Measurements from ENCODE around the gene TCF3. TPM values are rescaled to one million over a fixed set of nuclear protein-coding genes. Genes with fewer than 3 reads are reported as not detected.

Gene TCF3
- total RNA-seq, 5 donors from 2014 or later (not counting 1 experiment from before 2014, with no cell fraction given) = 63.3 to 107 (median 94.6) TPM

DNA sequence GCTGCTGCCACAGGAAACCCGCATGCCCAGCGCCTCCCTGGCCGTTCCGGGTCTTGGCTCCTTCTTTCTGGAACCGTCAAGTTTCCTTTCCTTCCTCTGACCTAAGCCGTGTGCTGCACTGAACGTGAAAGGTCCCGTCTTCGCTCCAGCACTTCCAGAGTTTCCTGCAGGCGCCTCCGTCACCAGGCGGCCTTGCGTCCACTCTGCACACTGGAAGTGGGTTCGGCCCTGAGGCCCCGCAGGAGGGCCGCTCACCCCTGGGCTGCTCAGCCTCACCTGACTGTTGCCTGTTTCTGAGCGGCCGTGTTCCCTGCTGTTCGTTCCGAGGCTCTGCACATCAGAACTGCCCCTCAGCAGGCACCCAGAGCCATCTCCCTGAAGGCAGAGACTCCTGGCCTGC lies 72.0 kb downstream of the TCF3 start:
- 96% methylated on average over 20 of the region's 20 CpGs for WGBS (ENCODE audit: insufficient coverage)
- Histone ChIP-seq H3K27ac (ENCODE audit: low read length) (no peak overlapping the region), H3K27me3 (replicated peaks in 1 of 2; ENCODE audit: control insufficient read depth in 2 of 2, extremely low read depth in 1 of 2, insufficient read depth in 2 of 2, low read length in 1 of 2) (no peaks in the 10 kb centered on the region), H3K36me3 (ENCODE audit: control insufficient read depth in 2 of 2, extremely low read depth in 1 of 2, insufficient read depth in 1 of 2, low read length in 1 of 2) (peaks cover 22 to 52% of the 10 kb centered on the region in 2 donors), H3K4me3 (ENCODE audit: control insufficient read depth in 1 of 2, extremely low read depth in 1 of 2, low read length in 1 of 2) (no peak overlapping the region), H3K4me1 (ENCODE audit: control insufficient read depth in 1 of 2, extremely low read depth in 1 of 2, insufficient read depth in 2 of 2, low read length in 2 of 2) (peaks cover 0 to 2% of the 10 kb centered on the region in 2 experiments), H3K9me3 (no peaks in the 10 kb centered on the region)
- ATAC-seq (replicated peaks in 1 of 4) = no peak
- H3K36me3 Mint-ChIP-seq = peaks cover 11% of the 10 kb centered on the region
- no peaks in the 10 kb centered on the region for H3K27me3 Mint-ChIP-seq
- peaks cover 0 to 9% (median 2%) of the 10 kb centered on the region in 3 donors for H3K4me1 Mint-ChIP-seq
- no peaks in the 10 kb centered on the region for H3K9me3 Mint-ChIP-seq
- CTCF ChIA-PET = no interaction called here
- no peak for DNase-seq
- POLR2A ChIA-PET = no interaction called here
- H3K4me3 Mint-ChIP-seq = no peak overlapping the region
- H3K27ac Mint-ChIP-seq = no peak overlapping the region

DNA sequence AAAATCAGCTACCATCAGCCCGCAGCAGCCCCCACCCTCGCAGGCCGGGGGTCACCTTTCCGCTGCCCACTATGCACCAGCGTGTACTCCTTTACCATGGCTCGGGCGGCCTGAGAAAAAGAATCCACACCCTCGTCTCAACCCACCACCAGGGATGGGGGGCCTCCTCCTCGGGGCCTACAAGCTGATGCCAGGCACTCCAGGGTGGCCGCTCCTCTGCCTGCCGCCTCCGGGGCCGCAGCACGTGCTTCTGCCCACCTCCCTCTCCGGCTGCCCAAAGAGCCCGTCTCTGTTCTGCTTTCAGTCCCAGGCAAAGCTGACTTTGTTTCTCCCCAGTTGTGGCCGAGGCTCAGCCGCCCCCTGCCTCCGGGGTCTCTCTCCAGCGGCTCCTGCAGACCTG lies 73.2 kb downstream of the TCF3 start:
- no peaks in the 10 kb centered on the region for H3K9me3 Mint-ChIP-seq
- no peak overlapping the region for H3K27ac Mint-ChIP-seq
- Histone ChIP-seq H3K4me3 (ENCODE audit: control insufficient read depth in 1 of 2, extremely low read depth in 1 of 2, low read length in 1 of 2) (no peak overlapping the region), H3K27ac (ENCODE audit: low read length) (no peak overlapping the region), H3K27me3 (replicated peaks in 1 of 2; ENCODE audit: control insufficient read depth in 2 of 2, extremely low read depth in 1 of 2, insufficient read depth in 2 of 2, low read length in 1 of 2) (no peaks in the 10 kb centered on the region), H3K4me1 (ENCODE audit: control insufficient read depth in 1 of 2, extremely low read depth in 1 of 2, insufficient read depth in 2 of 2, low read length in 2 of 2) (no peaks in the 10 kb centered on the region), H3K36me3 (ENCODE audit: control insufficient read depth in 2 of 2, extremely low read depth in 1 of 2, insufficient read depth in 1 of 2, low read length in 1 of 2) (peaks cover 22 to 50% of the 10 kb centered on the region in 2 donors), H3K9me3 (no peaks in the 10 kb centered on the region)
- H3K27me3 Mint-ChIP-seq = no peaks in the 10 kb centered on the region
- POLR2A ChIA-PET = no interaction called here
- ATAC-seq (replicated peaks in 1 of 4) (no peak), DNase-seq (no peak)
- H3K36me3 Mint-ChIP-seq = peaks cover 11% of the 10 kb centered on the region
- CTCF ChIA-PET = no interaction called here
- peaks cover 0 to 9% (median 0%) of the 10 kb centered on the region in 3 donors for H3K4me1 Mint-ChIP-seq
- WGBS (ENCODE audit: insufficient coverage) = 95% methylated on average over 17 of the region's 20 CpGs
- no peak overlapping the region for H3K4me3 Mint-ChIP-seq

DNA sequence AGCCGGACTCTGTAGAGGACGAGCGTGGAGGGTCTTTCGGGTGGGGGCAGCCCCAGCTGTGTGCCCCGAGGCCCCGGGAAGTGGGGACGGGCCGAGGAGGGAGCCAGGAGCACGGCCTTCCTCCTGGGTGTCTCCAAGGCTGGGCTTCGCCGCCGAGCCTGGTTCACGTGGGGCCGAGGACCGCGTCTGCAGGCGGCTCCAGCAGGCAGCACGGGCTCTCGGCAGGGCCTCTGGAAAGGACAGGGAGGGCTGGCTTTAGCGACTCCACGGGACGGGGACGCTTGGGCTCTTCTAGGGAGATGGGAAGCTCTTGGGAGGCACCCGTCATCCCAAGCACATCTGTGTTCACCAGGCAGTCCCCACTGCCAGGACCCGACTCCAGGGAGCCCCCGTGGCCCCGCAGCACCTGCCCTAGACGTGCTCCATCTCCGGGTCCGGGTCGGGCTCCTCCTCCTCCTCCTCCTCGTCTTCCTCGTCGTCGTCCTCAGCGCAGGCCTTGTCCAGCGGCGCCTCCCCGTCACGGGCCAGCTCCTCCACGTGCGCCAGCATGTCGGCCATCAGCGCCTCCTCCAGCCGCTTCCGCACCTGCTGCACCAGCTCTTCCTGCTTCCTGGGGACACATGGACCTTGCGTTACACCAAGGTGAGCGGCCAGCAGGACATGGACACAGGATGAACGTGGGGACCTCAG lies 74.3 kb downstream of the TCF3 start:
- CTCF ChIA-PET = no interaction called here
- Mint-ChIP-seq H3K36me3 (peaks cover 11% of the 10 kb centered on the region), H3K4me1 (peaks cover 0 to 9% (median 0%) of the 10 kb centered on the region in 3 donors), H3K9me3 (no peaks in the 10 kb centered on the region), H3K27ac (no peak overlapping the region), H3K27me3 (no peaks in the 10 kb centered on the region), H3K4me3 (no peak overlapping the region)
- H3K27ac ChIP-seq (ENCODE audit: low read length) = no peak overlapping the region
- H3K4me3 ChIP-seq (ENCODE audit: control insufficient read depth in 1 of 2, extremely low read depth in 1 of 2, low read length in 1 of 2) = no peak overlapping the region
- DNase-seq = no peak
- POLR2A ChIA-PET = interaction anchor here in 1 of 2 donors (0.6 kb wide), 1 partner anchor 24 kb away, joined by 3 read pairs; no protein-coding TSS in a partner anchor
- H3K9me3 ChIP-seq = no peaks in the 10 kb centered on the region
- H3K4me1 ChIP-seq (ENCODE audit: control insufficient read depth in 1 of 2, extremely low read depth in 1 of 2, insufficient read depth in 2 of 2, low read length in 2 of 2) = no peaks in the 10 kb centered on the region
- WGBS (ENCODE audit: insufficient coverage) = 96% methylated on average over 46 of the region's 49 CpGs
- no peaks in the 10 kb centered on the region for H3K27me3 ChIP-seq (replicated peaks in 1 of 2; ENCODE audit: control insufficient read depth in 2 of 2, extremely low read depth in 1 of 2, insufficient read depth in 2 of 2, low read length in 1 of 2)
- no peak for ATAC-seq (replicated peaks in 1 of 4)
- peaks cover 19 to 47% of the 10 kb centered on the region in 2 donors for H3K36me3 ChIP-seq (ENCODE audit: control insufficient read depth in 2 of 2, extremely low read depth in 1 of 2, insufficient read depth in 1 of 2, low read length in 1 of 2)

DNA sequence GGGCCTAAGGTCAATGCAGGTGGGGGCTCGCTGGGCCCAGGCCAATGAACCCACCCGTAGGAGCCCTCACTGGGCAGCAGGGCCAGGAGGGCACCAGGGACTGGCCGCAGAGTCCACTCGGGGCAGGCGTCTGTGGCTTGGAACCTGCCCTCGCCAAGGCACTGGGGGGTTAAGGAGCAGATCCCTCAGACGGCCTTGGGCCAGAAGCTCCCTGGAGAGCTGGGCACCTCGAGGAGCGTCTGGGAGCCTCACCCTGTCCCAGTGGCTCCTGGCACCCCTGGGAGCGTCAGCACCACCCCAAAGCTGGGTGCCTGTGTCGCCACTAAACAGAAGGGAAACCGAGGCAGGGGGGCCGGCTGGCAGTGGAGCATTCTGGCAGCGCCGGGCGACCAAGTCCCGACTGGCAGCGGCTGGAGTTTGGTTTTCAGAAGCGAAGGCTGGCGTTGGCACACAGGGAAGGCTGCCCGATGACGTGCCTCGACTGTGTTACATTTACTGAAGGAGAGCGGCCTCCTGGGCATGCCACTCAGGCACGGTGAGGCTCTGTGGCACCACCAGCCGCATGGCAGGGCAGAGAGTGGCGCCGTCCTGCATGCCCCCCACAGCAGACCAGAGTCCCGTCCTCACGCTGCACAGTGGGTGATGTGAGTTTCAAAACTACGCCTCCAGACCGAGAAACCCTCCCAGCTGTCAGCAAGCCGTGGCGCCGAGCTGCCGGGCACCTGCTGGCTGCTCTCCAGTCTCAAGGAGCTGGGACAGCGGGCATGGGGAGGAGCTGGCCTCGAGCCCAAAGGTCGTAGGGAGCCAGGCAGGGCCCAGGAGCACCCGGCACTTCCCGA lies 75.1 kb downstream of the TCF3 start:
- H3K4me1 ChIP-seq (ENCODE audit: control insufficient read depth in 1 of 2, extremely low read depth in 1 of 2, insufficient read depth in 2 of 2, low read length in 2 of 2) = no peaks in the 10 kb centered on the region
- Mint-ChIP-seq H3K27ac (no peak overlapping the region), H3K4me1 (peaks cover 0 to 9% (median 0%) of the 10 kb centered on the region in 3 donors), H3K4me3 (no peak overlapping the region), H3K27me3 (no peaks in the 10 kb centered on the region), H3K36me3 (peaks cover 11% of the 10 kb centered on the region), H3K9me3 (no peaks in the 10 kb centered on the region)
- CTCF ChIA-PET = no interaction called here
- WGBS (ENCODE audit: insufficient coverage) = 92% methylated on average over 41 of the region's 41 CpGs
- peaks cover 19 to 43% of the 10 kb centered on the region in 2 donors for H3K36me3 ChIP-seq (ENCODE audit: control insufficient read depth in 2 of 2, extremely low read depth in 1 of 2, insufficient read depth in 1 of 2, low read length in 1 of 2)
- no peak overlapping the region for H3K27ac ChIP-seq (ENCODE audit: low read length)
- no peak for ATAC-seq (replicated peaks in 1 of 4)
- POLR2A ChIA-PET = no interaction called here
- H3K4me3 ChIP-seq (ENCODE audit: control insufficient read depth in 1 of 2, extremely low read depth in 1 of 2, low read length in 1 of 2) = no peak overlapping the region
- no peak for DNase-seq
- no peaks in the 10 kb centered on the region for H3K9me3 ChIP-seq
- H3K27me3 ChIP-seq (replicated peaks in 1 of 2; ENCODE audit: control insufficient read depth in 2 of 2, extremely low read depth in 1 of 2, insufficient read depth in 2 of 2, low read length in 1 of 2) = peaks cover 0 to under 1% of the 10 kb centered on the region in 2 experiments

DNA sequence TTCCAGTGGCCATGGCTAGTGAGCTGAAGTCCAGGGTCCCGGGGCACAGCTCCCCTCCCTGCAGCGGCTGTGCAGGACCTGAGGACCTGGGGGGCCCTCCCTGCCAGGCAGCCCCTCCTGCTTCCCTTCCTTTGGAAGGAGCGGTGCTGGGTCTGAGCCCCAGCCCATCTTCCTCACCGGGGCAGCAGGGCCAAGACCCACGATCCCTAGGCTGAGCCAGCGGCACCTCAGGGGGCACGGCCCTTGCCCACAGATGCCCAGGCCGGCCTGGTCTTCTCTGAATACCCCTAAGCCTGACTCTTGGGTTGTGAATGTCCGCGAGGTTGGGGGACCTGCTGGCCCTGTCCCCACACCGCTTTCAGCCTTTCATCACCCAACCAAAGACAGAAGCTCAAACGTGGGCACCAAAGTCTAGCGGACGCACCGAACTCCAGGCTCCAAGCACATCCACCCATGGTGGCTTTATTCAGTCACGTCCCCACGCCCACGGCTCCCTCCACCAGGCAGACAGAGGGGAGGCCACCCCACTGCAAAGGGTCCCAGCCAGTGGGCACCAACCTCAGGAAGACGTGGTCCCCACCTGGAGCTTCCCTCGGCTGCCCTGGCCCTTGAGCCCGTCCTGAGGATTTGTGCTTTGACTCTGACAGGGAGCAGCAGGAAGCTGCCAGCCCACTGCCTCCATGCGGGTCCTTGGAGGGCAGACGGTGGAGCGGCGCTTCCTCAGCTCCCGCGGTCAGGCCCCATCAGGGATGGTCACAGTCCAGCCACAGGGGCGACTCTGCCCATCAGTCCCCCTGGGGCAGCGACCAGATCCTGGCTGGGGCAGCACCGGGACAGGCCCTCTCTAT lies 75.9 kb downstream of the TCF3 start:
- peaks cover 0 to 9% (median 0%) of the 10 kb centered on the region in 3 donors for H3K4me1 Mint-ChIP-seq
- H3K27ac Mint-ChIP-seq = no peak overlapping the region
- ChIA-PET CTCF (no interaction called here), POLR2A (no interaction called here)
- H3K4me3 ChIP-seq (ENCODE audit: control insufficient read depth in 1 of 2, extremely low read depth in 1 of 2, low read length in 1 of 2) = no peak overlapping the region
- peaks cover 0 to 3% of the 10 kb centered on the region in 2 experiments for H3K27me3 ChIP-seq (replicated peaks in 1 of 2; ENCODE audit: control insufficient read depth in 2 of 2, extremely low read depth in 1 of 2, insufficient read depth in 2 of 2, low read length in 1 of 2)
- H3K9me3 ChIP-seq = no peaks in the 10 kb centered on the region
- peaks cover 11% of the 10 kb centered on the region for H3K36me3 Mint-ChIP-seq
- ATAC-seq (replicated peaks in 1 of 4) (peak in 1 of 4 experiments; percentile 12), DNase-seq (no peak)
- no peaks in the 10 kb centered on the region for H3K9me3 Mint-ChIP-seq
- no peaks in the 10 kb centered on the region for H3K27me3 Mint-ChIP-seq
- H3K36me3 ChIP-seq (ENCODE audit: control insufficient read depth in 2 of 2, extremely low read depth in 1 of 2, insufficient read depth in 1 of 2, low read length in 1 of 2) = peaks cover 19 to 37% of the 10 kb centered on the region in 2 donors
- no peak overlapping the region for H3K27ac ChIP-seq (ENCODE audit: low read length)
- no peak overlapping the region for H3K4me3 Mint-ChIP-seq
- no peaks in the 10 kb centered on the region for H3K4me1 ChIP-seq (ENCODE audit: control insufficient read depth in 1 of 2, extremely low read depth in 1 of 2, insufficient read depth in 2 of 2, low read length in 2 of 2)
- 93% methylated on average over 28 of the region's 30 CpGs for WGBS (ENCODE audit: insufficient coverage)
